HepG2 (cell line): ENCODE data around the gene STK4. TPM values are rescaled to one million over a fixed set of nuclear protein-coding genes. Genes with fewer than 3 reads are reported as not detected.

Source experiments
- EZH2 ChIP-seq: conservative IDR thresholded peaks from 2 replicates; pipeline ENCODE4 v1.6.1; 2012; ENCODE audit warnings: mild to moderate bottlenecking, low read depth, low read length, moderate library complexity
- GMEB2 ChIP-seq: IDR thresholded peaks from 2 replicates; pipeline ENCODE4 v1.6.1; 2016; ENCODE audit warnings: missing biosample characterization, missing genetic modification reagents, low read depth
- HOXA5 ChIP-seq: sonication (generic); formaldehyde crosslinking; IDR thresholded peaks from 2 replicates; pipeline ENCODE4 v1.4.0; 2020; ENCODE audit warnings: missing genetic modification reagents
- NFAT5 ChIP-seq: sonication (generic); formaldehyde crosslinking; IDR thresholded peaks from 2 replicates; pipeline ENCODE4 v1.4.0; 2020; ENCODE audit warnings: missing genetic modification reagents
- RARG ChIP-seq: sonication (generic); formaldehyde crosslinking; IDR thresholded peaks from 2 replicates; pipeline ENCODE4 v1.4.0; 2020; ENCODE audit warnings: low read depth, mild to moderate bottlenecking, missing genetic modification reagents
- REL ChIP-seq: sonication (generic); formaldehyde crosslinking; conservative IDR thresholded peaks from 2 replicates; pipeline ENCODE4 v1.8.0; 2022; ENCODE audit warnings: mild to moderate bottlenecking, missing genetic modification reagents, moderate library complexity
- SETDB1 ChIP-seq: sonication (generic); formaldehyde crosslinking; IDR thresholded peaks from 2 replicates; pipeline ENCODE4 v1.5.1; 2020; ENCODE audit warnings: missing genetic modification reagents, mild to moderate bottlenecking, borderline replicate concordance
- SIX4 ChIP-seq: sonication (generic); formaldehyde crosslinking; IDR thresholded peaks from 2 replicates; pipeline ENCODE4 v1.4.0; 2020; ENCODE audit warnings: missing genetic modification reagents
- SNAPC5 ChIP-seq: sonication (generic); formaldehyde crosslinking; IDR thresholded peaks from 2 replicates; pipeline ENCODE4 v1.8.1; 2023; ENCODE audit warnings: mild to moderate bottlenecking, missing genetic modification reagents, borderline replicate concordance
- TOPORS ChIP-seq: sonication (generic); formaldehyde crosslinking; IDR thresholded peaks from 2 replicates; pipeline ENCODE4 v1.8.0; 2023; ENCODE audit warnings: mild to moderate bottlenecking, missing genetic modification reagents
- YEATS2 ChIP-seq: sonication (generic); formaldehyde crosslinking; IDR thresholded peaks from 2 replicates; pipeline ENCODE4 v1.4.0; 2020; ENCODE audit warnings: missing genetic modification reagents, borderline replicate concordance
- ZNF101 ChIP-seq: sonication (generic); formaldehyde crosslinking; IDR thresholded peaks from 2 replicates; pipeline ENCODE4 v1.4.0; 2020; ENCODE audit warnings: mild to moderate bottlenecking, low read depth, missing genetic modification reagents, borderline replicate concordance
- ZNF501 ChIP-seq: sonication (generic); formaldehyde crosslinking; IDR thresholded peaks from 2 replicates; pipeline ENCODE4 v1.5.1; 2020; ENCODE audit warnings: mild to moderate bottlenecking, moderate library complexity, missing genetic modification reagents
- ZNF543 ChIP-seq: sonication (generic); formaldehyde crosslinking; IDR thresholded peaks from 2 replicates; pipeline ENCODE4 v1.4.0; 2020; ENCODE audit warnings: mild to moderate bottlenecking, missing genetic modification reagents
- ZNF547 ChIP-seq: sonication (generic); formaldehyde crosslinking; IDR thresholded peaks from 2 replicates; pipeline ENCODE4 v1.5.1; 2020; ENCODE audit warnings: mild to moderate bottlenecking, missing genetic modification reagents
- ZNF549 ChIP-seq: sonication (generic); formaldehyde crosslinking; IDR thresholded peaks from 2 replicates; pipeline ENCODE4 v1.5.0; 2020; ENCODE audit warnings: missing genetic modification reagents
- ZNF569 ChIP-seq: sonication (generic); formaldehyde crosslinking; IDR thresholded peaks from 2 replicates; pipeline ENCODE4 v1.5.0; 2020; ENCODE audit warnings: mild to moderate bottlenecking, missing genetic modification reagents, moderate library complexity, borderline replicate concordance
- ZNF644 ChIP-seq: IDR thresholded peaks from 2 replicates; pipeline ENCODE4 v1.6.1; 2016; ENCODE audit warnings: low read depth
- polyA plus RNA-seq, 8 experiments: library from polyadenylated mRNA; depleted of rRNA in 3 of 8; stranded (reverse) in 7 of 8; unstranded in 1 of 8; fragments of >200 nt; fragmentation: Illumina TruSeq in 4 of 8; extraction: Trizol in 4 of 8; gene quantifications; 2 replicates each; pipeline versions ENCODE4 v1.2.1 to v1.2.3, GENCODE V29; 2011 to 2016; ENCODE audit warnings: low read depth in 4 of 8, missing spikeins in 1 of 8, mixed read lengths in 1 of 8; ENCODE audit not compliant: insufficient read depth in 1 of 8
- total RNA-seq, 5 experiments: library from RNA; depleted of rRNA; stranded (reverse); fragments of >200 nt; fragmentation: Illumina TruSeq; extraction: Trizol; gene quantifications; 2 replicates each; pipeline ENCODE4 v1.2.3, GENCODE V29; 2016; ENCODE audit warnings: low read depth in 1 of 5
- TF ChIP-seq, protein P1 (sequence below): sonication (generic); formaldehyde crosslinking; conservative IDR thresholded peaks from 2 replicates; pipeline ENCODE4 v1.8.1; 2023; ENCODE audit warnings: missing genetic modification reagents
- TF ChIP-seq, protein P2 (sequence below): sonication (generic); formaldehyde crosslinking; IDR thresholded peaks from 2 replicates; pipeline ENCODE4 v1.4.0; 2020; ENCODE audit warnings: mild to moderate bottlenecking, missing genetic modification reagents

Gene STK4
- total and polyA plus RNA-seq, 2 of the 13 experiments (the other 11 are each of a cell fraction or from before 2014, with no cell fraction given) = 25.6 to 38.3 TPM

GRCh38 chr20:44960103-44960852 lies 6.0 kb upstream of the STK4 start, which contains the start of gene TOMM34 (continued):
- TF ChIP-seq SIX4 (CRISPR knock-in tag) (peak; percentile 31; the same call in 1 of the 2 replicates), ZNF543 (CRISPR knock-in tag) (peak; percentile 96), ZNF547 (CRISPR knock-in tag) (peak; percentile 99), HOXA5 (CRISPR knock-in tag) (peak; percentile 89; the same call in 1 of the 2 replicates), ZNF101 (0 out of 2 replicates have a peak, but pooled peaks have one; percentile 88), ZNF644 (CRISPR knock-in tag) (no peak), SNAPC5 (CRISPR knock-in tag) (peak; percentile 93; the same call in 1 of the 2 replicates), ZNF501 (CRISPR knock-in tag) (peak; percentile 96), ZNF569 (CRISPR knock-in tag) (no peak), RARG (CRISPR knock-in tag) (no peak), SETDB1 (CRISPR knock-in tag) (no peak; the same call in 1 of the 2 replicates), GMEB2 (CRISPR knock-in tag) (peak; percentile 48; the same call in 1 of the 2 replicates), TOPORS (CRISPR knock-in tag) (peak; percentile 75; the same call in 1 of the 2 replicates), REL (CRISPR knock-in tag) (peak; percentile 97), YEATS2 (peak; percentile 95), NFAT5 (CRISPR knock-in tag) (peak; percentile 91), ZNF549 (CRISPR knock-in tag) (no peak), EZH2 (no peak)
- TF ChIP-seq, protein P1, sequence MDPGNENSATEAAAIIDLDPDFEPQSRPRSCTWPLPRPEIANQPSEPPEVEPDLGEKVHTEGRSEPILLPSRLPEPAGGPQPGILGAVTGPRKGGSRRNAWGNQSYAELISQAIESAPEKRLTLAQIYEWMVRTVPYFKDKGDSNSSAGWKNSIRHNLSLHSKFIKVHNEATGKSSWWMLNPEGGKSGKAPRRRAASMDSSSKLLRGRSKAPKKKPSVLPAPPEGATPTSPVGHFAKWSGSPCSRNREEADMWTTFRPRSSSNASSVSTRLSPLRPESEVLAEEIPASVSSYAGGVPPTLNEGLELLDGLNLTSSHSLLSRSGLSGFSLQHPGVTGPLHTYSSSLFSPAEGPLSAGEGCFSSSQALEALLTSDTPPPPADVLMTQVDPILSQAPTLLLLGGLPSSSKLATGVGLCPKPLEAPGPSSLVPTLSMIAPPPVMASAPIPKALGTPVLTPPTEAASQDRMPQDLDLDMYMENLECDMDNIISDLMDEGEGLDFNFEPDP (CRISPR knock-in tag) = peak; percentile 98
- TF ChIP-seq, protein P2, sequence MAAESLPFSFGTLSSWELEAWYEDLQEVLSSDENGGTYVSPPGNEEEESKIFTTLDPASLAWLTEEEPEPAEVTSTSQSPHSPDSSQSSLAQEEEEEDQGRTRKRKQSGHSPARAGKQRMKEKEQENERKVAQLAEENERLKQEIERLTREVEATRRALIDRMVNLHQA (CRISPR knock-in tag) = no peak
